Measurements from ENCODE around the gene PHLPP1.

Gene PHLPP1

GRCh38 chr18:62939926-62940325 lies 224.6 kb downstream of the PHLPP1 start:
- no peaks in the 10 kb centered on the region for H3K27me3 ChIP-seq (ENCODE audit: control insufficient read depth, insufficient read depth, low read length)
- no peak for TF ChIP-seq CTCF (IDR thresholded peaks at IDR 0.05)
- no peaks in the 10 kb centered on the region for H3K79me2 ChIP-seq
- H3K27ac ChIP-seq, result no peak overlapping the region
- no peak overlapping the region for H2AFZ ChIP-seq
- peaks cover 13% of the 10 kb centered on the region for H3K4me1 ChIP-seq
- no peaks in the 10 kb centered on the region for H3K36me3 ChIP-seq (ENCODE audit: control insufficient read depth, insufficient read depth, low read length)
- H3K4me3 ChIP-seq (ENCODE audit: low read depth, low read length), result no peak overlapping the region
- H3K9me3 ChIP-seq (ENCODE audit: control insufficient read depth, low read length), result no peaks in the 10 kb centered on the region
- H3K9ac ChIP-seq, result no peak overlapping the region
- no peak overlapping the region for H3K4me2 ChIP-seq (ENCODE audit: low read length)

DNA sequence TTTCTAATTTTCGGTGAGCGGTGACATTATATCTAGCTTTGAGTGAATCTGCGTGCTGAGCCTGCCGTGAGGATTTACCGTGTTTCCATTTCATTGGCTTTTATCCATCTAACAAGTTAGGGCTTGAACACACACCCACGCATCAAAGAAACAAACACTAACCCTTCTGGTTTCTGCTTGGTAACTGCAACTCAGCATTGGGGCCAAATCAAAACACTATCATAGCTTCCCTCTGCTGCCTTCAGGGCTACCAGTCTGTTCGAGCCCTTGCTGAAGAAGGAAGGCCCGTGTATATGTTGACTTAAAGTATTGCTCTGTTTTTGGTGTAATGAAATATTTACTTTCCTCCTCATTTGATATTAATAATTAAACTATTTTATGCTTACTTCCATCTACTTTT lies 227.2 kb downstream of the PHLPP1 start:
- Histone ChIP-seq H3K4me1 (peaks cover 3% of the 10 kb centered on the region), H2AFZ (no peak overlapping the region), H3K9me3 (ENCODE audit: control insufficient read depth, low read length) (no peaks in the 10 kb centered on the region), H3K27me3 (ENCODE audit: control insufficient read depth, insufficient read depth, low read length) (no peaks in the 10 kb centered on the region), H3K27ac (no peak overlapping the region), H3K9ac (no peak overlapping the region), H3K79me2 (no peaks in the 10 kb centered on the region), H3K4me3 (ENCODE audit: low read depth, low read length) (no peak overlapping the region), H3K4me2 (ENCODE audit: low read length) (no peak overlapping the region), H3K36me3 (ENCODE audit: control insufficient read depth, insufficient read depth, low read length) (no peaks in the 10 kb centered on the region)
- TF ChIP-seq CTCF (IDR thresholded peaks at IDR 0.05), result no peak

DNA sequence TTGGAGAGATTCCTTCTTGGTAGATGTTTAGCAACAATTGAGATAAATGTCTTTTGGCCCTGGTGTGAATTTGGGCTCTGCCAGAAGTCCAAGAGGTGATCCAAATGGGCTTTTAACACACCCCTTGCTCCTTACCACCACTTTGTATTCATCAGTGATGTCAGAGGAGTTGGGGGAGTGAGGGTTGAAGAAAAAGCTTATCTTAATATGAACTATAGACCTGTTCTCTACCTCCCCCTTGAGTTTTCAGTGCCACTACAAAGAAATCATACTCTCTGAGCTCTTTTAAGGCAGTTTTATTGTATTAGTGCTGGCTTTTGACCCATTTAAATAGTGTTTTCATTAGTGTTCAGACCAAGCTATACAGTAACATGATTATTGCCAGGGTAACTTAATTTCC lies 229.1 kb downstream of the PHLPP1 start:
- Histone ChIP-seq H3K4me2 (ENCODE audit: low read length) (no peak overlapping the region), H3K9me3 (ENCODE audit: control insufficient read depth, low read length) (no peaks in the 10 kb centered on the region), H3K4me1 (no peaks in the 10 kb centered on the region), H3K36me3 (ENCODE audit: control insufficient read depth, insufficient read depth, low read length) (no peaks in the 10 kb centered on the region), H3K9ac (no peak overlapping the region), H3K79me2 (no peaks in the 10 kb centered on the region), H3K27ac (no peak overlapping the region), H3K4me3 (ENCODE audit: low read depth, low read length) (no peak overlapping the region), H2AFZ (no peak overlapping the region), H3K27me3 (ENCODE audit: control insufficient read depth, insufficient read depth, low read length) (no peaks in the 10 kb centered on the region)
- no peak for TF ChIP-seq CTCF (IDR thresholded peaks at IDR 0.05)

DNA sequence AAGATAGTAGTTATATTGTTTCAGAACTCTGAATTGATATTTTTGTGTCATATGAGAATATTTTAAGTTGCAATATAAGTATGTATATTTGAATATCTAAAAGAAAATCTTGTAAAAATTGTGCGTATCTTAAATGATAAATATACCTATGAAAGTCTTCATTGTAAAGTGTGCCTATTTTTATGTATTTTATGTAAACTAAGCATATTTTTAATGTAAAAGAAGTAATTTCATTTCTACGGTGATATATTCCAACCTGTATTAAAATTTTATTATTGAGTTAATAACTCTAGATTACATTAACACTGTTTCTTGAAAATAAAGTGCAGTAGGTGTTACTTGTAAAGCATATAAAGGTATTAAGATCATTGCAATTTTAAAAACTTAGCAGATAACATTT lies 233.4 kb downstream of the PHLPP1 start:
- Histone ChIP-seq H3K27ac (no peak overlapping the region), H3K4me2 (ENCODE audit: low read length) (no peak overlapping the region), H3K36me3 (ENCODE audit: control insufficient read depth, insufficient read depth, low read length) (no peaks in the 10 kb centered on the region), H3K4me1 (no peaks in the 10 kb centered on the region), H3K4me3 (ENCODE audit: low read depth, low read length) (no peak overlapping the region), H3K9me3 (ENCODE audit: control insufficient read depth, low read length) (no peaks in the 10 kb centered on the region), H3K79me2 (no peaks in the 10 kb centered on the region), H2AFZ (no peak overlapping the region), H3K9ac (no peak overlapping the region), H3K27me3 (ENCODE audit: control insufficient read depth, insufficient read depth, low read length) (no peaks in the 10 kb centered on the region)
- TF ChIP-seq CTCF (IDR thresholded peaks at IDR 0.05), result no peak

- no peaks in the 10 kb centered on the region for H3K9me3 ChIP-seq (ENCODE audit: control insufficient read depth, low read length)
- H3K36me3 ChIP-seq (ENCODE audit: control insufficient read depth, insufficient read depth, low read length), result no peaks in the 10 kb centered on the region
- H3K4me3 ChIP-seq (ENCODE audit: low read depth, low read length), result no peak overlapping the region
- no peaks in the 10 kb centered on the region for H3K79me2 ChIP-seq
- H3K9ac ChIP-seq, result no peak overlapping the region
- no peak for TF ChIP-seq CTCF (IDR thresholded peaks at IDR 0.05)
- no peaks in the 10 kb centered on the region for H3K4me1 ChIP-seq
- no peaks in the 10 kb centered on the region for H3K27me3 ChIP-seq (ENCODE audit: control insufficient read depth, insufficient read depth, low read length)
- no peak overlapping the region for H3K4me2 ChIP-seq (ENCODE audit: low read length)
- no peak overlapping the region for H3K27ac ChIP-seq
- no peak overlapping the region for H2AFZ ChIP-seq
These were observed 234.9 kb downstream of the PHLPP1 start for GRCh38 chr18:62950246-62950645.
